NCI-H1436 treated with DMSO at 0.1 percent for 48 hours (cell line): ENCODE measurements around the gene SMCHD1.
"Not testable (repeated sequence)": the region's sequence is repeated elsewhere in the genome, so short reads cannot be mapped to it uniquely, and the experiment has no call there.

Experiments
- DNase-seq: peaks from one replicate; lab custom pipeline; 2025; lab: John Stamatoyannopoulos, UW

The SMCHD1 gene

DNA sequence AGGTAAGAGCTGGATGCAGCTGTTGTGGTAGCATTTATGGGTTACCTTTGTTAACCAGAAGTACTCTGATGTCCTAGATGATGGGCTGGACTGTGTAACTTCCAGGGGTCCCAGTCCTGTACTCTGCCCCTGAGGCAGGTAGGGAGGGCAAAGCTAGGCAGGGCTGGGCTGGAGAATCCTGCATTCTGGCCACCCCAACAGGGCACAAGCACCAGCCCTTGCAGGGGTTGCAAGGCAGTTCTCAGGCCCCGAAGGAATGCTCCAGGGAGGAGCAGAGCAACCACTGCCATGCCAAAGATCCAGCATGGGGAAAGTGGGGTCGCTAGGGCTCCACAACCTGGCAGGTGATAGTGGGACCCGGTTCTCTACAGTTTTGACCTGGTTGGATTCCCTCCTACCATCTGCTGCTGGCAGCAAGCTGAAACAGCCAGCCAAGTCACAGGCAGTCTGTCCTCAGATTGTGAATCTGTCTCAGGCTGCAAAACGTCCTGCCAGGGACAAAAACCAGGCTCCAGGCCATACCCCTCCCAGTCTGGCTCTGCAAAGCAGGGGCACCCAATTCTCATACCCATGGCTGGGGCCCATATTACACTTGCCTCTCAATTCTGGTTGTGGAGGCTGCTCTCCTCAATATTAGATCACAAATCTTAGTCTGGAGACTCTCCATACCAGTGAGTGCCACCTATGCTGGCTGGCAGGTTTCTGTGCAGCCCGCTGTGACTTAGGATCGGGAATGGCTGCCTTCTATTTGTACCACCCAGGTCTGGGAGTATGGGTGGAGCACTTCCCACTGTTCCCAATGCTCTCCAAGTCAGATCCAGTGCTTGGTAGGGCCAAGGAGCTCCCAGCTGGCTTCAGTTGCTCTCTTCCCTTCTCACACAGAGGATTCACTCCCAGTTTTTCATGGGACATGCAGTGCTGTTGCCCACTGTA, 61.1 kb downstream of the SMCHD1 start:
- no peak for DNase-seq

DNA sequence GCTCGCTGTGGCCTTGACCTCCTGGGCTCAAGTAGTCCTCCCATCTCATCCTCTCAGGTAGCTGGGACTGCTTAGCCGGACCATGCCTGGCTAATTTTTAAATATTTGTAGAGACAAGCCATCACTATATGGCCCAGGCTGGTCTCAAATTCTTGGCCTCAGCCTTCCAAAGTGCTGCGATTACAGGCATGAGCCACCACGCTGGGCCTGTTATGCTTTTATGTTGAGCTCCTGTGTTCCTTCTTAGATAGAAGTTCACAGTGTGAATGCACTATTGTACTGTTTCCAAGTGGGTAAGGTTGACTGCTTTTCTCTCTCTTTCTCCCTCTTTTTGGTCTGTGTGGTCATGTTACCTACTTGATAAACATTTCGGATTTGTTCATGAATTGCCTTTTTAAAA, 61.9 kb downstream of the SMCHD1 start:
- DNase-seq, result no peak

DNA sequence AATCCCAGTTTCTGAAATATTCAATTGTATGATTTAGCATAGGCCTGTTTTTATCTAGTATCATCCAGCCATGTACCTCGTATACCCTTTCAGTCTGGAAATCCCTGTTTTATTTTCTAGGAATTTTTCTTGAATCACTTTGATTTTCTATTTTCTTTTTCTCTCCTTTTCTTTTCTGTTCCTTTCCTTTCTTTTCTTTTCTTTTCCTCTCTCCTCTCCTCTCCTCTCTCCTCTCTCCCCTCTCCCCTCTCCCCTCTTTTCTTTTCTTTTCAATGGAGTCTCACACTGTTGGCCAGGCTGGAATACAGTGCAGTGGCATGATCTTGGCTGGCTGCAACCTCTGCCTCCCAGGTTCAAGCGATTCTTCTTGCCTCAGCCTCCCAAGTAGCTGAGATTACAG, 63.5 kb downstream of the SMCHD1 start:
- DNase-seq, result no peak

DNA sequence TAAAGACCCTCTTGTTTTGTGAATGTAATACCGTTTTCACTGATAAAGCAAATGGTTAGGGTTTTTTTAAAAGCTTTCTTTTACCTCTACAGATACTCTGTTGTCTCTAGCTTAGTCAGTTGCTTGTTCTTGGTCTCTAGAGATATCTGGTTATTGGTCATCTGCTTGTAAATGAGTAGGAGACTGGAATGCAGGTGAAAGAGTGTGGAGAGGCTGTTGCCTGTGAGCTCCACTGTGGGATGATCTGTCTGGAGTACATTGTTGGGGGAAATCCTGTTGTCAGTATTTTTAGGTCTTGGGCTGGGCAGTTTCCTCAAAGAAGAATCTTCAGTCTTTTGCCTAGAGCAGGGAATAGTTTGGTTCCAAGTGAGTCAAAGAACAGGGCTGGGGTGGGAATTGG, 67.7 kb downstream of the SMCHD1 start:
- DNase-seq, result no peak

DNA sequence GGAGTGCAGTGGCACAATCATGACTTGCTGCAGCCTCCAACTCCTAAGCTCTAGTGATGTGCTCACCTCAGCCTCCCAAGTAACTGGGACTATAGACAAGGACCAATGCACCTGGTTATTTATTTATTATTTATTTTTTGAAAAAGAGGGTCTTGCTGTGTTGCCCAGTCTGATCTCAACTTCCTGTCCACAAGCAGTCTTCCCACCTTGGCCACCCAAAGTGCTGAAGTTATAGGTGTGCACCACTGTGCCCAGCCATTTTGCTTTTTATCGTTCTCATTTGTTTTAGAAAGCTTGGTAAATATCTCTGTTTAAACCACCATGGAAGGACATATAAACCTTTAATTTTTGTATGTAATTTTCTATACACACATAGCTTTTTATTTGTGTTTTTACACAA, 74.2 kb downstream of the SMCHD1 start:
- no peak for DNase-seq

DNA sequence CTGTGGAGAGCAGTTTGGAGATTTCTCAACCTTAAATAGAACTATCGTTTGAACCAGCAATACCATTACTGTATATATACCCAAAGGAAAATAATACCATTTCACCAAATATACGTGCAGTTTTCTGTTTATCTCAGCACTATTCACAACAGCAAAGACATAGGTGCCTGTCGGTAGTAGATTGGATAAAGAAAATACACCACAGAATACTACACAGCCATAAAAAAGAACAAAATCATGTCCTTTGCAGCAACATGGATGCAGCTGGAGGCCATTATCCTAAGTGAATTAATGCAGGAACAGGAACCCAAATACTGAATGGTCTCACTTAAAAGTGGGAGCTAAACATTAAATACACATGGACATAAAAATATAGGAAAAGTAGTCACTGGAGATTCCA, 81.3 kb downstream of the SMCHD1 start:
- DNase-seq, result no peak

DNA sequence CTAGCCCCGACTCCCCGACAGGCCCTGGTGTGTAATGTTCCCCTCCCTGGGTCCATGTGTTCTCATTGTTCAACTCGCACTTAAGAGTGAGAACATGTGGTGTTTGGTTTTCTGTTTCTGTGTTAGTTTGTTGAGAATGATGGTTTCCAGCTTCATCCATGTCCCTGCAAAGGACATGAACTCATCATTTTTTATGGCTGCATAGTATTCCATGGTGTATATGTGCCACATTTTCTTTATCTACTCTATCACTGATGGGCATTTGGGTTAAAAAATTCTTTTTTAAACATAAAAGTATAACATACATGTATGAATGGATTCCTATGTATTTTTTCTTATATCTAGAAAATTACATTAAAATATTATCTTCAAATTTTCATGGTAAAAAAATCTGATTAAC, 84.6 kb downstream of the SMCHD1 start:
- not testable (repeated sequence) for DNase-seq

DNA sequence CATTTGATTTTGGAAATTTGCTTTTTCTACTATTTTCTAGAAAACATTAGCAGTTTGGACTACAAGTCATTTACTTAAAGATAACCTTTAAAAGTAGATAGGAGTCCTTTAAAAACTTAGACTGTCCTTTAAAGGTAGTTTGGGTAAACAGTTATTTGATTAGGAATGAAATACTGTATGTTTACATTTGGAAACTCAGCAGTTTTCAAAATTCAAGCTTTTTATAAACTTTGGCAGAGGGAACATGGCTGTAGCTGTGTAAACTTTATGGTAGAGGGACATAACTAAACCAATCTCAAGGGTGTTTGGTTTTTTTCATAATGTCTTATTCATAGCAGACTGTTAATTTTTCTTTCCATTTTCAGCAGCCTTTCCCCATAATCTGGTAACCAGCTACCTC, 90.7 kb downstream of the SMCHD1 start:
- no peak for DNase-seq

DNA sequence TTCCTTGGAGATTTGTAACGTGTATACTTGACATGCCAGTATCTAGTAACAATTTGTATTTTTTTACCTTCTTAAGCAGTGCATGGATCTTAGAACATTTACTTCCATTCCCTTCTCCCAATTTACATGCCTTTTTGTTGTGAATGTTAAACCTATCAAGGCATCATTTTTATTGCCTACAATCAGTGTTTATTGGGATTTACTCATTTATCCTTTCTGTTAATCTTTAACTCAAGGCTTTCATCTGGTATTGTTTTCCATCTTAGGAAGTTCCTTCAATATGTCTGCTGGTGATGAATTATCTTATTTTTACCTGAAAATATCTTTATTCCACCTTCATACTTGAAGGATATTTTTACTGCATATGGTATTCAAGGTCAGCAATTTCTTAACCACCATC, 102.8 kb downstream of the SMCHD1 start:
- no peak for DNase-seq

DNA sequence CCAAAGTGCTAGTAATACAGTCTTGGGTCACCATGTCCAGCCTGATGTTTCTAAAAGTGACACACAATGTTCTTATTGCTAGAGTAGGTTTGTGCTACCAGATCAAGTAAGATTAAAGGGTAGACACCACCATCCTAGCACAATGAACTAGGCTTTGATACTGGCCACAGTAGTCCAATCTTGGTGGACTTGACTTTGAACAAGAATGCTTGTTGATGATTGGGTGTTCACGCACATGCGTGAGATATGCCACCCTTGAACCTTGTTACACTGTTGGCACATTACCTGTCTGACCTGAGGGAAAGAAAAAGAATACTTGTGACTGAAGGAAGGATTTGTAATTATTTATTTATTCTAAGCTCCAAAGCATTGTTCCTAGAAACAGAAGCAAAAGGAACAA, 119.1 kb downstream of the SMCHD1 start:
- no peak for DNase-seq

DNA sequence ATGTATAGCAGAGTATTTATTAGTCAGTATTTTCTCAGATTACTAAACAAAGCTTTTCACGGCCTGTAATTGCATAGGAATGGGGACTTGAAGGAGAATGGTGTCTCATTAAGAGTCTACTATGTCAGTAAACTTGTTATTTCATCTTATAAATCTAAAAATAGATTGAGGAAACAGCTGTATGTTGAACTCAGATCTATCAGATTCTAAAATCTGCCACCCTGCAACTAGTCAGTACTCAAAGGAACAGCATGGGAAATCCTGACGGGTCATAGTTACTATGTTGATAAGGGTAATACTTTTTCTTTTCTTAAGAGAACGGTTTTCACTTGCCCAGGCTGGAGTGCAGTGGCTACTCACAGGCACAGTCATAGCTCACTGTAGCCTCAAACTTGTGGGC, 121.1 kb downstream of the SMCHD1 start:
- DNase-seq, result no peak

DNA sequence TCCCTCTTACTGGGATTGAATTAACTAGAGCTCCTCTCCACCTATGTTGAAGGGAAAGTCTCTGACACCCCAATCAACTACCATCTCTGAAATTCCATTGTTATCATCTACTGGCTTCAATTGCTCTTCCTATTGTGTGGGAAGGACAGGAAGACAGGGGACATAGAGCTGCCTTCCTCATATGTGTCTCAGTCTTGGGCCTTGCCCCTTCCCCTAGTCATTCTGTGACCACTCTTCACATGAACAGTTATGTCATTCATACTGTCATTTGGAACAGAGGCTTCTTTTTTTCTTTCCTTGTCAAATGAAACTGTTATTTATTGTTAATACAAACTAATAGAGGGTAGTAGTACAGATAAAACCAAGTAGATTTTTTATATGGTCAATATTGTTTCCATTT, 121.7 kb downstream of the SMCHD1 start:
- no peak for DNase-seq

DNA sequence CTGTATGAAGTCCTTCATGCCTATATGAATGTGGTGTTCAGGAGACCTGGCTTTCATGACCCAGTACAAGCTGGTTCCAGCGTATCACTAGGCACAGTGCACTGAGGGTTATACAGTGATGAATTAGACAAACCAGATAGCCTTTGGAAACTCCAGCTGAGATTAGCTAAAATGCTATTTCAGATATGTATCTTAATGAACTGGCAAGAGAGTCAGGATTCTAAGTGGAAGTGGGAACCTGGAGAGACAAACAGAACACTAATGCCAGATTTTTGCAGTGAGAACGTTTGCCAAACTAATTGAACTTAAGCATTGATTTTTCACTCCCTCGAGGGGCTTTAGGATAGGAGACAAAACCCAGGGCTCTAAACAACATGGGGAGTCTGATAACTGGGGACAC, 125.2 kb downstream of the SMCHD1 start:
- DNase-seq, result no peak

DNA sequence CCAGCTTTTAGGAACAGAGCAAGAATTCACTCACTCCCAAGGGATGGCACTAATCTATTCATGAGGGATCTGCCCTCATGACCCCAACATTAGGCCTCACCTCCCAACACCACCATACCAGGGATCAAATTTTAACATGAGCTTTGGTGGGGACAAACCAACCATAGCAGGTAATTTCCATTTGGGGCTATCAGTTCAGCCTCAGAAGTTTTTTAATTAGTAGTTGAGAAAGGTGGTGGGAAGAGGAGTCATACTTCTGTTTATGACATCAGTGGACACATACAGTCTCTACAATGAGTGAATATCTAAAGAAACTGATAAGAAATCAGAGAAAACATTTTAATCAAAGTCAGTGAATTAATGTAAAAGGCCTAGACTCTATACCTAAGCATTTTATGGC, 131.7 kb downstream of the SMCHD1 start:
- DNase-seq, result no peak

DNA sequence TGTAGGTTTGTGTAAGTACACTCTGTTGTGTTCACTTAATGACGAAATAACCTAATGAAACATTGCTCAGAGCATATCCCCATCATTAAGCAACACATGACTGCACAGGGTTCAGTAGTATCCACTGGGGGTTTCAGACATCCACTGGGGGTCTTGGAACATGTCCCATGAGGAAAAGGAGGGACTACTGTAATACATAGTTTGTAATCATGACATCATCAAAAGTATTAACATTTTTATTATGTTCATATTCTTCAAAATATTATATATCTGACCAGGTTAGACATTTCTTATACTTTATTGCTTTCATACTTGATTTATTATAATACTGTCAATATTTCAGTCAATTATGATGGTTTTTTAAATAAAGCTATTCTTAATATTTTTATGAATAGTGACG, 136.9 kb downstream of the SMCHD1 start:
- no peak for DNase-seq

DNA sequence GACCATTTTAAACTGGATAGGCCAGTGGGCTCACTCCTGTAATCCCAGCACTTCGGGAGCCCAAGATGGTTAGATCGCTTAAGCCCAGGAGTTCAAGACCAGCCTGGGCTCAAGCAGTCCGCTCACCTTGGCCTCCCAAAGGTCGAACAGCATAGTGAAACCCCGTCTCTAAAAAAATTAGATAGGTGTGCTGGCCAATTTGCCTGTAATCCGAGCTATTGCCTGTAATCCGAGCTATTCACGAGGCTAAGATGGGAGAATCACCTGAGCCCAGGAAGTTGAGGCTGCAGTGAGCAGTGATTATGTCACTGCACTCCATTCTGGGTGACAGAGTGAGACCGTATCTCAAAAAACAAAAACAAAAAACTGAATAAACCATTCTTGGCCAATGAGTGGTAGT, 138.6 kb downstream of the SMCHD1 start:
- no peak for DNase-seq

DNA sequence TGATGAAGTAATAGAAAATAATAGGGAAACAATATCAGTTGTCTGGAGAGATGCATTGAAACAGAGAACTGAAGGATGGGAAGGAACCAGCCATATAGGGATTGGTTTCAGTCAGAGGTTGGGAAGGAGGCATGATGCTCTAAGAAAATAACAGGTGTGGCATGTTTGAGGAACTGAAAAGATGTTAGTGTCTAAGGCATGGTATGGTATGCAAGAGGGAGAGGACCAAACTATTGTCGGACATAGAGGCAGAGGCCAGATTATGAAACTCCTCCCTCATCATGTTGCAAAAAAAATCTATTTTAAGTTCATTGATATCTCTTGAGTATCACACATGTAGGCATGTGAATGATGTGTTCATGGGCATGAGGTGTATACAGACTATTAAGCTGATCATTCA, 142.4 kb downstream of the SMCHD1 start:
- DNase-seq, result no peak

DNA sequence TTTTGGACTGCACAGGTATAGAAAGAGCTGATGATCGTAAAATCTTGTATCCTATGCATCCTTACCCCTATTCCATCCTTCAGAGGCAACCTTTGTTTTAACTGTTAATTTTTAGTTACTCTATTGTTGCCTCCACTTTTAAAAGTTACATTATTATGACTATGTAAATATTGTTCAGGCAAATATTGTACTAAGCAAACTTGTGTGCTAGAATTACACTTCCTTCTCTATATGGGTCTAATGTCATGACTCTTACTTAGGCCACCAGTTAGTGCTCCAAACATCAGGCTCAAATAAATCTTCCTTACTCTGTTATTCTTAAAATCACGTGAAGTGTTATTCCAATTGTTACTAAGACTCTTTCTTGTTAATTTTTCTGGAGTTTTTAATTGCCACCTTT, 143.8 kb downstream of the SMCHD1 start:
- no peak for DNase-seq

DNA sequence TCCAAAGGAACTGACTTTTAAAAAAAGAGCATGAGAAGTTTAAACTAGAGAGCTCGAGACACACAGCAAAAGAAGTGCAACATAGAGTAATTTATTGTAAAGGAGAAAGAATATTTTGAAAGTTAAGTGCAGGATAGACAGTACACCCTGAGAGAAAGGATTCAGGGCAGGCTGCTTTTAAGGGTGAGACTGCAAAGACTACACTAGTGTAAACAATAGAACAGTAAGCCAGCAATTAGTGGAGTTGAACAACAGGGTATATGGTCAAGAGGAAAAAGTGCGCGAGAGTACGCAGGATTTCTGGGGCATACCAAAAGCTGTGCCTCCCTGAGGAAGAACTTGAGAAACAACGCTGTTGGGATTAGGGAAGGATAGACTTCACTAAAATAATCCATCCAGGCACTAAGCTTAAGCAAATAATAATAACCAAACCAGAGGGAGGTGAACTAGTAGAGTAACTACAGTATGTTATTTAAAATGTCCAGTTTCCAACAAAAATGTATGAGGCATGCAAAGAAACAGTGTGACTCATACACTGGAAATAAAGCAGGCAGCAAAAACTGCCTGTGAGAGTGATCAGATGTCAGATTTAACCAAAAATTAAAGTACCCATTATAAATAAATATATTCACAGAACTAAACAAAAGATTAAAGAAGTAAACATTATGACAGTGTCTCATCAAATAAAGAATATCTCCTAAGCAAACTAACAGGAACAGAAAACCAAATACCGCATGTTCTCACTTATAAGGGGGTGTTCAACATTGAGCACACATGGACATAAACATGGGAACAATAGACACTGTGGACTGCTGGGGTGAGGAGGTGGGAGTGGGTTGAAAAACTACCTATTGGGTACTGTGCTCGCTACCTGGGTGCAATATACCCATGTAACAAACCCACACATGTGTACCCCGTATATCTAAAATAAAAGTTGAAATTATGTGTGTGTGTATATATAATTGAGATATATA, 150.7 kb downstream of the SMCHD1 start:
- no peak for DNase-seq

DNA sequence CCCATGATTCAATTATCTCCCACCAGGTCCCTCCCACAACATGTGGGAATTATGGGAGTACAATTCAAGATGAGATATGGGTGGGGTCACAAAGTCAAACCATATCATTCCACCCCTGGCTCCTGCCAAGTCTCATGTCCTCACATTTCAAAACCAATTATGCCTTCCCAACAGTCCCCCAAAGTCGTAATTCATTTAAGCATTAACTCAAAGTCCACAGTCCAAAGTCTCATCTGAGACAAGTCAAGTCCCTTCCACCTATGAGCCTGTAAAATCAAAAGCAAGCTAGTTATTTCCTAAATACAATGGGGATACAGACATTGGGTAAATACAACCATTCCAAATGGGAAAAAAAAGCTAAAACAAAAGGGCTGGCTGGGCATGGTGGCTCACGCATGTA, 153.1 kb downstream of the SMCHD1 start:
- not testable (repeated sequence) for DNase-seq

DNA sequence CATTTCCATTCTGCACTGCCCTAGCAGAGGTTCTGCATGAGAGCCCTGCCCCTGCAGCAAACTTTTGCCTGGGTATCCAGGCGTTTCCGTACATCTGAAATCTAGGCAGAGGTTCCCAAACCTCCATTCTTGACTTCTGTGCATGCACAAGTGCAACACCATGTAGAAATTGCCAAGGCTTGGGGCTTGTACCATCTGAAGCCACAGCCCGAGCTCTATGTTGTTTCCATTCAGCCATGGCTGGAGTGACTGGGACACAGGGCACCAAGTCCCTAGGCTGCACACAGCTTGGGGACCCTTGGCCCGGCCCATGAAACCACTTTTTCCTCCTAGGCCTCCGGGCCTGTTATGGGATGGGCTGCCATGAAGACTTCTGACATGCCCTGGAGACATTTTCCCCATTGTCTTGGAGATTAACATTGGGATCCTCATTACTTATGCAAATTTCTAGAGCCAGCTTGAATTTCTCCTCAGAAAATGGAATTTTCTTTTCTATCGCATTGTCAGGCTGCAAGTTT, 154.2 kb downstream of the SMCHD1 start:
- DNase-seq, result not testable (repeated sequence)

DNA sequence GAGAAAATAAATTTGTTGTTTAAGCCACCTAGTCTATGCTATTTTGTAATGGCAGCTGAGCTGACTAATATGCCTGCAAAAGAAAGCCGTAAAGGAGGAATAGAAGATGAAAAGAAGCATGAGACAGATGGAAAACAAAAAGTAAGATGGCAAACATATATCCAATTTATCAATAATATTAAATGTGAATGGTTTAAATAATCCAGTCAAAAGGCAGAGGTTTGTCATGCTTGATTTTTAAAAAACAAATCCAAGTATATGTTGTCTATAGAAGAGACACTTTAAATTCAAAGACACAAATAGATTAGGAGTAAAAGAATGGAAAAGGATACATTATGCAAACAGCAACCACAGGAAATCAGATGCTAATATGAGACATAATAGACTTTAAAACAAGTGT, 155.9 kb downstream of the SMCHD1 start:
- DNase-seq, result no peak

DNA sequence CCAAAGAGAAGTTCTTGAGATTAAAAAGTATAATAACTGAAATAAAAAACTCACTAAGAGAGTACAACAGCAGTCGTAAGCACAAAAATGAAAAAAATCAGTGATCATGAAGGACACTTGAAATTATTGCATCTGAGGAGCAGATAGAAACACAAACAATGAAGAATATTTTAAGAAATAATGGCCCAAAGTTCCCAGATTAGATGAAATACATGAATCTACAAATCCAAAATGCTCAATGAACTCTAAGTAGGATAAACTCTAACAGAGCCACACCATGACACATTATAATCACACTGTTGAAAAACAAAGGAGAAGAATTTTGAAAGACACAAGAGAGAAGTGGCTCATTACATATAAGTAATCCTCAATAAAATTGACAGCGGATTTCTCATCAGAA, 159.4 kb downstream of the SMCHD1 start:
- no peak for DNase-seq
